ENCODE data around the gene EVX2.

EVX2 gene

GRCh38 chr2:176083796-176084261 is at the start of gene EVX2:
TSS of gene EVX2 (minus strand) at chr2:176083962. CDS start at chr2:176083776, 186 bp downstream.
- no peak within 1 kb of the TSS for H3K4me3 ChIP-seq (ENCODE audit: control insufficient read depth, low read depth, low read length)
- no peak for TF ChIP-seq CTCF (conservative IDR thresholded peaks at IDR 0.05; ENCODE audit: control insufficient read depth, insufficient read depth, low read depth, low read length)
- DNase-seq (ENCODE audit: low read depth): no peak

DNA sequence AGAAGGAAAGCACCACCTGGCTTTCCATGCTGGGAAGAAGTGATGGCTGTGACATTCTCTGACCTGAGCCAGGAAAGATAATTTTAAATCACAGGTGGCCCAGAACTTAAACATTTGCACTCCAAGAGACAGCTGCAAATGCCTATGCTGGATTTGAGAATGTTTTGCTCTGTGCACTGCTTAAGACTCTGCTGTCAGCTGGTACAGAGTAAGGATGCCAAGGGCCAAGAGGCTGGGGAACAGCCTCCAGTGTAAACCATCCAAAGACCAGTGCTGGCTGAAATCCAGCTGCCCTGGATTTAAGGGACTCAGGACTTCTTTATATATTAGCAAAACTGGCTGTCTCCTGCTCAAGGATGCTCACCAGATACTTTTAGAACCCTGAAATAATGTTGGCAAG is 49.6 kb upstream of the EVX2 start:
- DNase-seq (ENCODE audit: low read depth): no peak
- no peak overlapping the region for H3K4me3 ChIP-seq (ENCODE audit: control insufficient read depth, low read depth, low read length)
- no peak for TF ChIP-seq CTCF (conservative IDR thresholded peaks at IDR 0.05; ENCODE audit: control insufficient read depth, insufficient read depth, low read depth, low read length)

- DNase-seq (ENCODE audit: low read depth): peak; percentile 66
- TF ChIP-seq CTCF (conservative IDR thresholded peaks at IDR 0.05; ENCODE audit: control insufficient read depth, insufficient read depth, low read depth, low read length): no peak
- H3K4me3 ChIP-seq (ENCODE audit: control insufficient read depth, low read depth, low read length): peak overlapping the region; percentile 71
Measured at GRCh38 chr2:176132205-176133171, 48.7 kb upstream of the EVX2 start.

DNA sequence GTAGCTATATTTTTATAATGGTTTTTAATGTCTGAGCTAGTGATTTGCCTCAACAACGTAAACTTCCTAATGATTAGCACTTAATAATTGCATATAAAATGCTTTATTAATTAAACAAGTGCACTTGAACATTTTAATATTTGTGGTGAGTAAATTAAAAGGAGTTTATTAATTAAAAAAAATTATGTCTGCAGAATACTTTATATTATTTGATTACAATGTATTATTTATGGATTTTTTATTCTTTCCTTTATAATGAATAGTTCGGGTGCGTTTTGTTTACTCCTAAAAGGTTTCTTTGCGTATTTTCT is 48.0 kb upstream of the EVX2 start:
- no peak for TF ChIP-seq CTCF (conservative IDR thresholded peaks at IDR 0.05; ENCODE audit: control insufficient read depth, insufficient read depth, low read depth, low read length)
- H3K4me3 ChIP-seq (ENCODE audit: control insufficient read depth, low read depth, low read length): peak overlapping the region; percentile 71
- no peak for DNase-seq (ENCODE audit: low read depth)

DNA sequence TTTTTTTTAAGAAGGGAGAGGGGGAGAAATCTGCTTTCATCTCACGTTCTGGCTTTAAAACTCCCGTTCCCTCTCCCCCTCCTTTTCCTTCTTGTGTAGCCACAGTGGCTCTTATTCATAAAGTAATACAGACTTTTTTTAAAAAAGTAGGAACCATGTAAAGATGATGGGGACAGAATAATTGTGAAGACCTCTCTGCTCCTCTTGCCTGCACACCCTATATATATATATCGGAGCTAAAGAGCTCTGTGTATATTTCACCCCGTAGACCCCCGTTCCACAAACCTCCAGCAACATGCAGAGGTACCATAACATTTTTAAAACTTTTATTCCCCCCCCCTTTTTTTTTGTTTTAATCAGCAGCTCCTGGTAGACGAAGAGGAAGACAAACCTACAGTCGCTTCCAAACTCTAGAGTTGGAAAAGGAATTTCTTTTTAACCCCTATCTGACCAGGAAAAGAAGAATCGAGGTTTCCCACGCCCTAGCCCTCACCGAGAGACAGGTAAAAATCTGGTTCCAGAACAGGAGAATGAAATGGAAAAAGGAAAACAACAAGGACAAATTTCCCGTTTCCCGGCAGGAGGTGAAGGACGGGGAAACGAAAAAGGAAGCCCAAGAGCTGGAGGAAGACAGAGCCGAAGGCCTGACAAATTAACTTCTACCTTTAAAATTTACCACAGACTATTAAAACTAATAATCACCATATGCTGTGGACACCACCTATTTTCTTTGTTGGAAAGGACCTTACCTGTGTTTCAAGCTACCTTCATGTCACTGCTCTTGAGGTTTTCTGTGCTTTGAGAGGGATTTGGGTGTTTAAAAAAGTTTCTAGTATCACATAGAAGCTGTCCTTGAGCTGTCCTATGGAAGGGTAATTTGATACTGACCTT is 47.4 kb upstream of the EVX2 start:
- H3K4me3 ChIP-seq (ENCODE audit: control insufficient read depth, low read depth, low read length): peak overlapping the region; percentile 71
- no peak for TF ChIP-seq CTCF (conservative IDR thresholded peaks at IDR 0.05; ENCODE audit: control insufficient read depth, insufficient read depth, low read depth, low read length)

DNA sequence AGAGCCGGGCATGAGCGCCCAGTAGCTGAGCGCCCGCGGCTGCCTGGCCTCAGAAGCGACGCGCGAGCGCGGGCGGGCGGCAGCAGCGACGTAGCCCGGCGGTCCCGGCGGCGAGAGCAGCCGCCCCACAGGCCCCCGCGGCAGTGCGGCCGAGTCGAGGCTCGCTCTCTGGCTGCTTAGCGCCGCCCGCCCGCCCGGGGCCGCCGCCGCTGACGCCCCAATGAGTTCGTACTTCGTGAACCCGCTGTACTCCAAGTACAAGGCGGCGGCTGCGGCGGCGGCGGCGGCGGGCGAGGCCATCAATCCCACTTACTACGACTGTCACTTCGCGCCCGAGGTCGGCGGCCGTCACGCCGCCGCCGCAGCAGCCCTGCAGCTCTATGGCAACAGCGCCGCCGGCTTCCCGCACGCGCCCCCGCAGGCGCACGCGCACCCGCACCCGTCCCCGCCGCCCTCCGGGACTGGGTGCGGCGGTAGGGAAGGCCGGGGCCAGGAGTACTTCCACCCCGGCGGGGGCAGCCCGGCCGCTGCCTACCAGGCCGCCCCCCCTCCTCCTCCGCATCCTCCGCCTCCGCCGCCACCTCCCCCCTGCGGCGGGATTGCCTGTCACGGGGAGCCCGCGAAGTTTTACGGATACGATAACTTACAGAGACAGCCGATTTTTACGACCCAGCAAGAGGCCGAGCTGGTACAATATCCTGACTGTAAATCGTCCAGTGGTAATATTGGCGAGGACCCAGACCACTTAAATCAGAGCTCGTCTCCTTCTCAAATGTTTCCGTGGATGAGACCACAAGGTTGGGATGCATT is 46.6 kb upstream of the EVX2 start:
- peak overlapping the region; percentile 71 for H3K4me3 ChIP-seq (ENCODE audit: control insufficient read depth, low read depth, low read length)
- peak; percentile 86 for DNase-seq (ENCODE audit: low read depth)

More for the DNA sequence above, 47.4 kb upstream of the EVX2 start:
- DNase-seq (ENCODE audit: low read depth): no peak

More for the DNA sequence above, 46.6 kb upstream of the EVX2 start:
- TF ChIP-seq CTCF (conservative IDR thresholded peaks at IDR 0.05; ENCODE audit: control insufficient read depth, insufficient read depth, low read depth, low read length): no peak

All from fibroblast of mammary gland (primary cell).